ENCODE results near the gene ACSS3.

- TF ChIP-seq TAF1 (IDR thresholded peaks at IDR 0.05; ENCODE audit: borderline replicate concordance, insufficient read depth, low read length) (no peak), POLR2AphosphoS5 (IDR thresholded peaks at IDR 0.05; ENCODE audit: low read depth, low read length) (no peak), REST (IDR thresholded peaks at IDR 0.05; ENCODE audit: insufficient read depth in 1 of 2, low read depth in 2 of 2, low read length in 2 of 2) (no peak), SIN3A (IDR thresholded peaks at IDR 0.05; ENCODE audit: borderline replicate concordance, insufficient read depth, low read length) (no peak)
Measured at GRCh38 chr12:81136519-81136918, 58.6 kb downstream of the ACSS3 start.

All from PFSK-1 (cell line).